HG03521 (cell line): ENCODE measurements around the gene CNTNAP2.

ENCODE experiments used
- ATAC-seq: cut with Tn5 transposase; IDR thresholded peaks from one replicate; pipeline ENCODE4 v1.9.1; 2021; ENCODE audit warnings: mild to moderate bottlenecking, moderate library complexity; ENCODE audit not compliant: unreplicated experiment

CNTNAP2 gene

GRCh38 chr7:148337995-148338747 is 2221.6 kb downstream of the CNTNAP2 start:
- no peak for ATAC-seq

GRCh38 chr7:148340438-148341280 is 2224.1 kb downstream of the CNTNAP2 start:
- ATAC-seq: no peak

GRCh38 chr7:148344406-148344805 is 2227.8 kb downstream of the CNTNAP2 start:
- ATAC-seq: no peak

- no peak for ATAC-seq
These were observed 2231.4 kb downstream of the CNTNAP2 start for GRCh38 chr7:148347981-148348380.

GRCh38 chr7:148348466-148348865 is 2231.9 kb downstream of the CNTNAP2 start:
- ATAC-seq: no peak

- ATAC-seq: no peak
These were observed 2239.7 kb downstream of the CNTNAP2 start for GRCh38 chr7:148356303-148356702.

- ATAC-seq: no peak
These were observed 2245.9 kb downstream of the CNTNAP2 start for GRCh38 chr7:148362541-148362940.

GRCh38 chr7:148367731-148368475 is 2251.3 kb downstream of the CNTNAP2 start:
- no peak for ATAC-seq

- ATAC-seq: no peak
These were observed 2252.0 kb downstream of the CNTNAP2 start for GRCh38 chr7:148368562-148368961.

GRCh38 chr7:148371280-148371937 is 2254.8 kb downstream of the CNTNAP2 start:
- no peak for ATAC-seq

- no peak for ATAC-seq
These were observed 2258.0 kb downstream of the CNTNAP2 start for GRCh38 chr7:148374396-148375259.

GRCh38 chr7:148379677-148380076 is 2263.1 kb downstream of the CNTNAP2 start:
- no peak for ATAC-seq

- ATAC-seq: no peak
These were observed 2264.2 kb downstream of the CNTNAP2 start for GRCh38 chr7:148380596-148381419.

GRCh38 chr7:148382596-148382995 is 2266.0 kb downstream of the CNTNAP2 start:
- ATAC-seq: no peak

GRCh38 chr7:148383651-148384050 is 2267.1 kb downstream of the CNTNAP2 start:
- ATAC-seq: no peak

GRCh38 chr7:148385009-148385682 is 2268.5 kb downstream of the CNTNAP2 start:
- no peak for ATAC-seq

- ATAC-seq: no peak
These were observed 2273.8 kb downstream of the CNTNAP2 start for GRCh38 chr7:148390381-148390780.

GRCh38 chr7:148391591-148391990 is 2275.0 kb downstream of the CNTNAP2 start:
- no peak for ATAC-seq
